NAMALWA (cell line): ENCODE data around the gene SYT3.
A peak's percentile ranks its signal among the peaks of the same experiment; 100 is the strongest.

ENCODE experiments used
- DNase-seq: peaks from one replicate; pipeline ENCODE4 v3.0.0-alpha.2; 2015; ENCODE audit warnings: low spot score

SYT3 gene

GRCh38 chr19:50661766-50662650, 22.3 kb upstream of the SYT3 start:
- DNase-seq = no peak

- no peak for DNase-seq
Observed at GRCh38 chr19:50661023-50661422, 21.3 kb upstream of the SYT3 start.

DNA sequence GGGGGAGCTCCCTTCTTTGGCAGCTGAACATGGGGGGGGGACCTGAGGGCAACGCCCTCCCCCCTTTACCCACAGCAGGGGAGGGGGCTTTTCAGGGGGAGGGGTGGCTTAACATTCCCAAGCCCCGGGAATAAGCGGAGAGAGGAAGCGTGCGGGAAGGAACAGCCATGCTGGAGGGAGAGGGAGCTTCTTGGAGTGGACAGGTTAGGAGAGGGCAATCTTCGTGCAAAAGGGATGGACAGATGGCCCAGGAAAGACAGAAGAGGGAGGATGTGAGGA, 20.3 kb upstream of the SYT3 start:
- DNase-seq = no peak

- no peak for DNase-seq
Observed at GRCh38 chr19:50659318-50660087, 19.8 kb upstream of the SYT3 start.

GRCh38 chr19:50658441-50659317, 19.0 kb upstream of the SYT3 start:
- DNase-seq = no peak

DNA sequence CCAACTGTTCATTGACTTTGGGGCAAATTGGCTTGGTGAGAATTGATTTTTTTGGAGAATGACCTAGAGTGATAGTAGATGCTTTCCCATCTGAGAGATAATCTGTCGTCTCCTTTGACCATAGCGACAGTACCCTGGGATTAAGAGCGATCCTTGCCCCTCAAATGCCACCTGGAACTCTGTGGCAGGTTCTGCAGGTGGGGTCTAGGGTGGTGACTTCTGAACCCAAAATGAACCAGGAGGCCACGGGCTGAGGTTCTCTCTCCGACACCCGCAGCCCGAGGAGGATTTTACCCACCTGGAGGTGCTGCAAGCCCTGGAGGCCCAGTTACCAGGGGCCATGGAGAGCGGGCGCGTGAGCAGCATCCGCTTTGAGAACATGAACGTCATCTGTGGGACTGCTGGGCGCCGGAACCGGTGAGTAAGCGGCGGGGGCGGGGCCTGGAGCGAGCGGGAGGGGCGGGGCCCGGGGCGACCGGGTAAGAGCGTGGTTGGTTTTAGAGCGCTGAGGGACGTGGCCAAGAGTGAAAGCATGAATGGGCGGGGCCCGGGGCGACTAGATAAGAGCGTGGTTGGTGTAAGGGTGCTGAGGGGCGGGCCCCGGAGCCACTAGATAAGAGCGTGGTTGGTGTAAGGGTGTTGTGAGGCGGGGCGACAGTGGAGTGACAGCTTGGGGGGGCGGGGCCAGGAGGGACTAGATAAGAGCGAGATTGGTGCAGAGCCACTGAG, 18.2 kb upstream of the SYT3 start:
- peak; percentile 97 for DNase-seq

- DNase-seq = no peak
Observed at GRCh38 chr19:50657222-50657669, 17.6 kb upstream of the SYT3 start.

DNA sequence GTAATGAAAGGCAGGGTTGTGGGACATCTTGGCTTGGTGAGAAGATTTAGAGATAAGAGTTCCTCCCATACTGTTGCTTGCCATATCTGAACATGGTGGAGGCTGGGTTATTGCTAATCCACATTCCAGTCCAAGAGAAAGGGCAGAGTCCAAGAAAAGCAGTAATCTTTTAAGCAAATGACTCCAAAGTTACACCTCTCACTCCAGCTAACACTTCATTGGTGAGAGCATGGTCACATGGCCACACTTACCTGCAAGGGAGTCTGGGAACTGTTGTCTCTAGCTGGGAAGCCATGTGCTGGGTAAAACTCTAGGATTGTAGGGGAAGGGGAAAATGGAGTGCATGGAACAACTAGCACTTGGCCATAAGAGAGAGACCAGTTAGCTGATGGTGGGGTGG, 15.2 kb upstream of the SYT3 start:
- DNase-seq = no peak

- DNase-seq = no peak
Observed at GRCh38 chr19:50652722-50653121, 13.0 kb upstream of the SYT3 start.

DNA sequence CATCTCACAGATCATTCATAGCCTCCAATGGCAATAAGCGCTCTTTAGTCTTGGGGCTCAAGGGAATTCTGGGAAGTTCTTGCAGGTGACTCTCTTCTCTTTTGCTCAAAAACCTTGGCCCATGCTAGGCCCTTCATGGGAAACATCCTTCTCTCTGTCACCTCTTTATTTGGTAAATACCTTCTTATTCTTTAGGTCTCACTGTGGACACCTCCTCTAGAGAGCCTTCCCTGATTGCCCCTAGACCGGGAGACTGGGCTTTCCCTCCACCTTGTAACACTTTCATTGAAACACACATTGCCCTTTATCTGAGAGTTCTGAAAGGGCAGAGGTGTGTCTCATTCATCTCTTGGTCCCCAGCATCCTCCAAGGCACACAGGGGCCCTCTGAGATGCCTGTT, 11.5 kb upstream of the SYT3 start:
- DNase-seq = no peak

GRCh38 chr19:50649433-50650391, 10.0 kb upstream of the SYT3 start, which contains the start of gene C19orf81:
C19orf81 (plus strand) TSS chr19:50649445; CDS start chr19:50649445, 0 bp downstream.
- DNase-seq = peak; percentile 73

GRCh38 chr19:50648659-50649058, 9.0 kb upstream of the SYT3 start:
- DNase-seq = no peak

DNA sequence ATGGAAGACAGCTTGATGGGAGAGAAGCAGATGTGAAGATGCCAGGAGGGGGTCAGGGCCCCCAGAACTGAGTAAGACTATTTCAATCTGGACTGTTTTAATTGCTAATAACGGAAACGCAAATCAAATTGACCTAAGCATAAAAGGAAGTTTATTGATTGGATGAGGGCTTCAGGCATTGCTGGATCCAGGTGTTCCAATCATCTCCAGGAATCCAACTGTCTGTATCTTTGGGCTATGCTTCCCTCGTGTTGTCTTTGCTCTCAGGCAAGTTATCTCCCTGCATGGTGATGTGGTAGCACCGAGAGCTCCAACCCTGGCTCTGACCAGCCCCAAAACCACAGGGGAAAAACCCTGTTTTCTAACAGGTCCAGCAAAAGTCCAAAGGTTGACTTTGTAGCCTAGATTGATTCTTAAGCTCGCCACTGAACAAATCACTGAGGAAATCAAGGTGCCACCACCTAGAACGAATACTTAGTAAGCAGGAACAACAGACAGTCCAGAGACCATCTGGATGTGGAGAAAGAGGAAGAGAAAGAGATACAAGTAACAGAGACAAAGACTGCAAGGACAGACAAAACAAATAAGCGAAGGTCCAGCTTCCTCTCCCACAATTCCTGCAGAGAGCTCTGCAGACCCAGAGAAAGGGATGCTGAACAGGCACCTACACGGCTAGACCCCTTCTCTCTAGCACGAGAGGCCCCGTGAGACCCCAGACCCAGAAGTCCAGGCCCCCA, 8.4 kb upstream of the SYT3 start:
- DNase-seq = no peak

DNA sequence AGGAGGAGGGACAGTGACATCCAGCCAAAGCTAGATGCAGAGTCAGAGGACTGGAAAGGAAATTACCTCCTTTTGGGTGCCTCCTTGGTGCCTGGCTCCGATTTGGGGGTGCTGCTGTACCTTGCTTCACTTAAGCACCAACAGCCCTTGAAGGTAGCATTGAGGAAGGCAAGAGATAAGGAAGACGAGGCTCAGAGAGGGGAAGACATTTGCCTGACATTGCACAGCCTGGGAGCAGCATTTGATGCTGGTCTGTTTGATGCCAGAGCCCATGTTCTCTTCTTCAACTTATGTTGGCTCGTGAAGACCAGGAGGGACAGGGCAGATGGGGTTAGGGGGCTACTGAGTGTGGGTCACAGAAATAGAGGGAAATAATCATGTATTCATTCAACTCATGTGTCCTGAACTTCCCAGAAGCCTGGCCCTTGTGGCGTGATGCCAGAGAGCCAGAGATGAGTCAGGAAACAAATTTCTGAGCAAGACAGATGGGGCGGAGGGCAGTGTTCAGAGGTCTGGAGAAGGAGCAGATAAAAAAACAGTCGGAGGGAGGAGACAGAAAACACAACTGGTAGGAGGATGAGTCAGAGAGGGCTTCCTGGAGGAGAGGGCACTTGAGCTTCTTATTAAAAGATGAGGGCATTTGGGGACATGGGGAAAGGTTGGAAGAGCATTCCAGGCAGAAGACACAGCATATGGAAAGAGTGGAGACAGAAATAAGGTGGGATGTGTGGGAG, 6.6 kb upstream of the SYT3 start:
- no peak for DNase-seq

DNA sequence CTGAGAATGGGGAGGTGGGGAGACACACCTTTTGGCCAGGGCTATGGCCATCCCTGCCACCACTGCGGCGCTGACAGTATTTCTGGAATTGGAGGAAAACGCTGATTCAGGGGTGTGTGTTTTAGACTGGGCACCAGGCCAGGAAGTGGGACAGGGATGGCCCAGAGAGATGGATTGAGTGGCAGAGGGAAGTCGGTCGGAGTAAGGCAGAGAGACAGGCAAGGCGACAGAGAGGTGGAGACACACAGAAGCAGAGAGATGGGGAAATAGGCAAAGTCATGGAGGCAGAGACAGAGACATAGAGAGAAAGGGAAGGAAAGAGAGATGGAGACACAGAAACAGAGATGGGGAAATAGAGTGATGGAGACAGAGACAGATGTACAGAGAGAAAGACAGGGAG, 5.4 kb upstream of the SYT3 start:
- no peak for DNase-seq

DNA sequence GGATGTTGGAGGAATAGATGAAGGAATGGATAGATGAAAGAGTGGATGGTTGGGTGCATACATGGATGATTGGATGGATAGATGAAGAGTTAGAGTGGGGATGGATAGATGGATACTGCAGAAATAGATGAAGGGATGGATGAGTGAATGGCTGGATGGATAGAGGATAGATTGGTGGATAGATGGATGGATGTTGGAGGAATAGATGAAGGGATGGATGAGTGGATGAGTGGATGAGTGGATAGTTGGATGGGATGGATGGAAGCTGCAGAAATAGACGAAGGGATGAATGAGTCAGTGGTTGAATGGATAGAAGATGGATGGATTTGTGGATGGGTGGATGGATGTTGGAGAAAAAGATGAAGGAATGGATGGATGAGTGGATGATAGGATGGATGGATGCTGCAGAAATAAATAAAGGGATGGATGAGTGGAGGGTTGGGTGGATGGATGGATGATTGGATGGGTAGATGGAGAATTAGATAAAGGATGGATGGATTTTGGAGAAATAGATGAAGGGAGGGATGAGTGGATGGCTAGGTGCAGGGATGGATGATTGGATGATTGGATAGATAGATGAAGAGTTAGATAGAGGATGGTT, 4.7 kb upstream of the SYT3 start:
- DNase-seq = no peak

DNA sequence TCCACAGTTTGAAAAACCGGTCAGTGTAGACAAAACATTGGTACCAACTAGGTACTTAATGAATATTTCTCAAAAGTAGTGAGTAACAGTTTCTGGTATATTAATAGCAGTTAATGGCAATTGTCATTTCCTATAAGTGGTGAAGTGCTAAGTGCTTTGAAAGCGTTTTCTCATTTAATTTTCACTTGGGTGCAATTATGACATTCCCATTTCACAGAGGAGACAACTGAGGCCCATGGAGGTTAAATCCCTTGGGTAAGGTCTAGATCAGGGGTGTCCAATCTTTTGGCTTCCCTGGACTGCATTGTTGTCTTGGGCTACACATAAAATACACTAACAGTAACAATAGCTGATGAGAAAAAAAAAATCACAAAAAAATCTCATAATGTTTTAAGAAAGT, 687 bp upstream of the SYT3 start:
- no peak for DNase-seq

DNA sequence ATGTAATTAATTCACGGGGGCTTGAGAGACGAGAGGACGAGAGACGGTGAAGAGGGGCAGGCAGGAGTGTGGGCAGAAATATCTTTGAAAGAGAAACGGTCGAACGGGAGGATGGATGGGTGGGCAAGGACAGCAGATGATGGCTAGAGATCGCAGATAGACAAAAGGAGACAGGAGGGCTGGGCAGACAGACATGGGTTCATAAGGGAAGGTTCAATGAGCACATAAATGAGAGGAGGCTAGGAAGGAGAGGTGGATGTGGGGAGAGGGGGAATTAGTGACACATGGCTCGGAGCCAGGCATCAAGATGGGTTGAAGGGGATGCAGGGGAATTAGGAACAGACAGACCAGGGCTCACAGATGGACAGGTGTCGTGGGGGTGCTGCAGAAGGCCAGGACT, 1.1 kb downstream of the SYT3 start:
- no peak for DNase-seq
